D721Med (cell line): ENCODE results near the gene COX8A.

Experiments
- DNase-seq: peaks from one replicate; pipeline ENCODE4 v3.0.0; 2011; ENCODE audit warnings: low spot score; ENCODE audit not compliant: insufficient read length
- FAIRE-seq: peaks from 2 replicates; lab custom pipeline; 2011; peaks lifted over from hg19 to GRCh38; lab: Jason Lieb, UNC
- CTCF ChIP-seq: IDR thresholded peaks from 2 replicates; pipeline ENCODE4 v1.5.1; 2012; ENCODE audit warnings: mild to moderate bottlenecking, control low read depth; ENCODE audit not compliant: insufficient read depth; ENCODE audit errors: missing control alignments

COX8A gene

GRCh38 chr11:64003807-64004589 lies 29.6 kb downstream of the COX8A start:
- no peak for FAIRE-seq
- no peak for DNase-seq

GRCh38 chr11:64004590-64004984 lies 30.2 kb downstream of the COX8A start:
- FAIRE-seq: no peak
- TF ChIP-seq CTCF: no peak
- no peak for DNase-seq

More at GRCh38 chr11:64003807-64004589, 29.6 kb downstream of the COX8A start:
- TF ChIP-seq CTCF: no peak

GRCh38 chr11:64005691-64006090 lies 31.3 kb downstream of the COX8A start:
- FAIRE-seq (no peak), DNase-seq (no peak)
- no peak for TF ChIP-seq CTCF

- no peak for FAIRE-seq
- DNase-seq: no peak
- no peak for TF ChIP-seq CTCF
Measured at GRCh38 chr11:64006398-64006797, 32.0 kb downstream of the COX8A start.

- FAIRE-seq (no peak), DNase-seq (no peak)
- no peak for TF ChIP-seq CTCF
Measured at GRCh38 chr11:64007160-64007628, 32.8 kb downstream of the COX8A start.

GRCh38 chr11:64007629-64008282 lies 33.3 kb downstream of the COX8A start:
- DNase-seq: no peak
- TF ChIP-seq CTCF: no peak
- no peak for FAIRE-seq

- TF ChIP-seq CTCF: no peak
- FAIRE-seq: no peak
- no peak for DNase-seq
Measured at GRCh38 chr11:64008283-64008913, 34.0 kb downstream of the COX8A start.
